Amniotic epithelial cell (primary cell): ENCODE data around the gene APBB2.
A peak's percentile ranks its signal among the peaks of the same experiment; 100 is the strongest.

Experiments used
- DNase-seq: peaks from one replicate; pipeline ENCODE4 v3.0.0-alpha.2; 2010; ENCODE audit warnings: low read depth

APBB2 gene

GRCh38 chr4:41098093-41099048, 116.0 kb downstream of the APBB2 start:
- DNase-seq = no peak

- peak; percentile 91 for DNase-seq
Measured at GRCh38 chr4:41095973-41096372, 118.4 kb downstream of the APBB2 start.

GRCh38 chr4:41095192-41095872, 119.0 kb downstream of the APBB2 start:
- DNase-seq = no peak

GRCh38 chr4:41092128-41092527, 122.2 kb downstream of the APBB2 start:
- no peak for DNase-seq

GRCh38 chr4:41081847-41082246, 132.5 kb downstream of the APBB2 start:
- no peak for DNase-seq

- DNase-seq = peak; percentile 46
Measured at GRCh38 chr4:41080976-41081375, 133.4 kb downstream of the APBB2 start.

- no peak for DNase-seq
Measured at GRCh38 chr4:41079881-41080560, 134.3 kb downstream of the APBB2 start.

- no peak for DNase-seq
Measured at GRCh38 chr4:41077628-41078027, 136.7 kb downstream of the APBB2 start.

GRCh38 chr4:41076481-41076880, 137.9 kb downstream of the APBB2 start:
- no peak for DNase-seq

- DNase-seq = no peak
Measured at GRCh38 chr4:41074215-41074614, 140.1 kb downstream of the APBB2 start.

- DNase-seq = peak; percentile 40
Measured at GRCh38 chr4:41072021-41072777, 142.1 kb downstream of the APBB2 start.

- peak; percentile 63 for DNase-seq
Measured at GRCh38 chr4:41070516-41071281, 143.6 kb downstream of the APBB2 start.

- DNase-seq = no peak
Measured at GRCh38 chr4:41069838-41070237, 144.5 kb downstream of the APBB2 start.

- DNase-seq = peak; percentile 47
Measured at GRCh38 chr4:41069257-41069656, 145.1 kb downstream of the APBB2 start.

- peak; percentile 97 for DNase-seq
Measured at GRCh38 chr4:41067369-41067768, 147.0 kb downstream of the APBB2 start.

- no peak for DNase-seq
Measured at GRCh38 chr4:41066049-41066448, 148.3 kb downstream of the APBB2 start.

- no peak for DNase-seq
Measured at GRCh38 chr4:41065434-41066006, 148.8 kb downstream of the APBB2 start.

GRCh38 chr4:41064953-41065352, 149.4 kb downstream of the APBB2 start:
- no peak for DNase-seq

- peak; percentile 49 for DNase-seq
Measured at GRCh38 chr4:41061482-41062185, 152.7 kb downstream of the APBB2 start.
